ENCODE results near the gene NQO2.
"Not testable (repeated sequence)": the region's sequence is repeated elsewhere in the genome, so short reads cannot be mapped to it uniquely, and the experiment has no call there.

The NQO2 gene

DNA sequence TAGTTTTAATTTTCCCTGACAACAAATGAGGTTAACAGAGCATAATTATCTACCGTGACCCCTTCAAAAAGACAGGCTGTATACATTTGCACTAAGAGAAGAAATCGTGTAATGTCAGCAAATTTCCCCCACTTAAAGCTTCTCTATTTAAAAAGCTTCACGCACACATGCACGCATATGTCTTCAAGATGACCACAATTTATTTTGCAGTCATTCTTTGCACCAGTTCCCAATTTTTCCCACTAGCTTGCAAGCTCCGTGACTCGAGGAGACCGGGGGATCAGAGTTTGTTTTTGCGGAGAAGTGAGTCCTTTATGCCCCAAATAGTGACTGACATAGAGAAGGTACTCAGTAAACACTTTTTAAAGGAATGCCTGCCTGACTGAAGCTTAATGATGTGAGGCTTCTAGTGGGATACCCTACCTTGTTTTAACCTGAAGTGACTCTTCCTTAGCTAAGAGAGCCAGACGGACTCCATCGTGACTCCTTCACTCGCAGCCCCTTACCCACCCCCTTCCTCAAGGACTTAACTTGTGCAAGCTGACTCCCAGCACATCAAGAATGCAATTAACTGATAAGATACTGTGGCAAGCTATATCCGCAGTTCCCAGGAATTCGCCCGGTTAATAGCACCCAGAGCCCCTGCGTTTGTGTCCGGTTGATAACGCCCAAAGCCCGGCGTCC, 9.3 kb upstream of the NQO2 start:
- peak in 1 of 2 experiments; percentile 34 for DNase-seq

- DNase-seq: no peak
Measured at GRCh38 chr6:2990932-2991506, 8.7 kb upstream of the NQO2 start.

GRCh38 chr6:2992330-2992979, 7.2 kb upstream of the NQO2 start:
- DNase-seq: no peak

GRCh38 chr6:2993755-2994317, 5.9 kb upstream of the NQO2 start:
- DNase-seq: no peak

DNA sequence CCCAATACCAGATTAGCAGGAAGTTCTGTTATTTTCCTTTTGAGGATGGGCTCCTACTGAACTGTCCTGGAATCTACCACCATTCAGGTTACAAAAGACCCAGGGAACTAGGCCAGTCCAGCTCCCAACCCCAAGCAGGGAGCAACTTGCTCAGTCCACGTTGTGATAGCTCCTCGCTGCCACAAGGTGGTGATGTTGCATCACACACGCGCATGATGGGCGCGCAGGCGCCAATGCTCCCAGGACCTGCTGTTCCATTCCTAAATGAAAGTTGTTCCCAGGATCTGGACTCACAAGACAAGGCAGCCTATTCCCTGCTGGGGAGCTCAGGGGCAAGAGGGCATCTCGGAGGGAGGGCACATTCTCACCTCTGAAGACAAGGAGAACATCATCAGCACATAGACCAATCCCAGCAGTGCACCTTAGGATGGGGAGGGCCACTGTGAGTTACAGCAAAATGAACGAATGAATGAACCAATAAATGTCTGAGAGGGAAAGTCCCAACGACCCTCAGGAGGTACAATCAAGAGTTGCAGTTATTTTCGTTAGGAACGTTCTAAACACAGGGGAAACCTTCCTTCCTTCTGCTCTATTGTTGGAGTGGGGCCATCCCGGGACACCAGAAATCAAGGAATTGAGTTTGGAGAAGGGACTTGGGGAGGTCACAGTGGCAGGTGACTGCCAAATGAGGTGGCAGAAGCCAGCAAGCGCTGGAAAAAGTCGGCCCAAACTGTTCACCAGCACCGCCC, 1.3 kb upstream of the NQO2 start:
- not testable (repeated sequence) for DNase-seq

DNA sequence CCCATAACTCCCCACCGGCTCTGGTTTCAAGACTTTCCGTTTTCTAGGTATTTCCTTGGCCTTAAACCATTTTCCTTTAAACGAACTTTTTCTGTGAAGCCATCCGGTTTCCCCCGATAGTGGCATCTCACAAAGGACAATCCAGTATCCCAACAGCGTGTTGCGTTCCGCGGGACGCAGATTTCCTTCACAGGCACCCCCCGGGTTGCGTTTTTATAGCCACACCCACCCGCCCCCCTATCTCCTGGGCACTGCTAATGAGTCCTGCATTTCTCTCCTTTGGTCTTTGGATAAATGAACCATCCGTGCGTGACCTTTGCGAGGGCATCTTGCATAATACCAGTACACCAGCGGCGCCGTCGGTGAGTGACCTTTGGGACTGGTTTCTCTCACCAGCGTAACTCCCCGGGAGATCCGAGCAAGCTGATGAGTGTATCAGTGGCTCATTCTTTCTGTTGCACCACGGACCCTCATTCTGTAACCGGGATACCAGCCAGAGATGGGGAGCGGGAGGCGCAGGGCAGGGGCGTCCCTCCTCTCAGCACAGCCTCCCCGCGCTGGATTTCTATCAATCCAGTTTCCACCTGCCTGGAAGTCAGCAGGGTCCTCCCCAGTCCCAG, 586 bp upstream of the NQO2 start:
- no peak for DNase-seq

DNA sequence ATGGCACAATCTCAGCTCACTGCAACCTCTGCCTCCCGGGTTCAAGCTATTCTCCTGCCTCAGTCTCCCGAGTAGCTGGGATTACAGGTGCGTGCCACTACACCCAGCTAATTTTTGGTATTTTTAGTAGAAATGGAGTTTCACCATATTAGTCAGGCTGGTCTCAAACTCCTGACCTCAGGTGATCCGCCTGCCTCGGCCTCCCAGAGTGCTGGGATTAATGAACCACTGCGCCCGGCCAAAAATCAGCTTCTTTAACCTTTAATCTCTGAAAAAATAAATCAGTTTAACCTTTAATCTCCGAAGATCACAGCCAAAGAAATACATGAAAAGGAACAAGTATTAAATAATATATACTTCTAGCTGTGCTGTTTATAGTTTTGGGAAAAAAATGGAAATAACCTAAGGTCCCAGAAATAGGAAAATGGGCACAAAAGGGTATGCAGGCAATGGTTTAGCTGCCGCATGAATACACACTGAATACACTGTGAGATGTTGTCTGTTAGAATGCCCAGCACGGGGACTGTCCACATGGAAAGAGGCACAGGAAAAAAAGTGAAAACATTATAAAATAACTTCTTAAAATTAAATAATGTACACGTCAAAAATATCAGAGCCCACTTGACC, 1.6 kb downstream of the NQO2 start:
- no peak for DNase-seq

- DNase-seq: no peak
Measured at GRCh38 chr6:3001773-3002293, 2.1 kb downstream of the NQO2 start.

DNA sequence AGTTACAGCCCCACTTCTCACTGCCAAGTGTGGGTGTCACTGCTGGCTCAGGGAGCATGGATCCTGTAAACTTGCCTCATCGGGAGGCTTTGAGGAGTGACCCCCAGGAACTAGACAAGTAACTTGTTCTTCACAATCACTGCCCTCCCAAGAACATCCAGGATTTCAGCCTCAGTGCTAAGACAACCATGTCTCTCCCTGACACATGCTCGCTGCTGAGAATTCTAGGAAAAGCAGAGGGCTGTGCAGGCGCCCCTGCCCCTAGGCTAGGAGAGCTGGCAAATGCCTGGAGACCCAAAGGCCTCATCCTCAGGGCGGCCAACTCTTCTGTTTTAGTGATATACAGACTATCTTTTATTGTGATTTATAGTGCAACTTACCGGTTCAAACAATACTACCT, 3.5 kb downstream of the NQO2 start:
- not testable (repeated sequence) for DNase-seq

DNA sequence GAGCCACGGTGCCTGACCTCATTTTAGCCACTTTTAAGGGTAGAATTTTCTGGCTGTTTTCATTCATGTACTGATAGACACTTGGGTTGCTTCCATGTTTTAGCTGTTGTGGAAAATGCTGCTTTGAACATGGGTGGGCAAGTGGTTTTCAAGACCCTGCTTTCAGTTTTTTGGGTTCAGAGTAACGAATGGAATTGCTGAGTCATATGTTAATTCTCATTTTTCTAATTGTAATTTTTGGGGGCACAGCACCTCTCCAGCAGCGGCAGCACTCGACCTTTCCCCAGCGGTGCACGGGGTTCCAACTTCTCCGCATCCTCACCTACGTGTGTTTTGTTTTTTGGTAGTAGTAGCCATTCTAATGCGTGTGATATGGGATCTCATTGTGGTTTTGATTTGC, 5.4 kb downstream of the NQO2 start:
- no peak for DNase-seq

GRCh38 chr6:3005874-3006273, 6.2 kb downstream of the NQO2 start:
- no peak for DNase-seq

GRCh38 chr6:3006476-3006875, 6.8 kb downstream of the NQO2 start:
- DNase-seq: no peak

GRCh38 chr6:3007571-3007970, 7.9 kb downstream of the NQO2 start:
- DNase-seq: no peak

DNA sequence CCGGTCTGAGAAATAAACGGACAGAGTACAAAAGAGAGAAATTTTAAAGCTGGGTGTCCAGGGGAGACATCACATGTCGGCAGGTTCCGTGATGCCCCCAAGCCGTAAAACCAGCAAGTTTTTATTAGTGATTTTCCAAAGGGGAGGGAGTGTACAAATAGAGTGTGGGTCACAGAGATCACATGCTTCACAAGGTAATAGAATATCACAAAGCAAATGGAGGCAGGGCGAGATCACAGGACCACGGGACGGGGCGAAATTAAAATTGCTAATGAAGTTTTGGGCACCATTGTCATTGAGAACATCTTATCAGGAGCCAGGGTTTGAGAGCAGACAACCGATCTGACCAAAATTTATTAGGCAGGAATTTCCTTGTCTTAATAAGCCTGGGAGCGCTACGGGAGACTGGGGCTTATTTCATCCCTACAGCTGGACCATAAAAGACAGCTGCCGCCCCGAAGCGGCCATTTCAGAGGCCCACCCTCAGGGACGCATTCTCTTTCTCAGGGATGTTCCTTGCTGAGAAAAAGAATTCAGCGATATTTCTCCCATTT, 9.1 kb downstream of the NQO2 start:
- DNase-seq: not testable (repeated sequence)

DNA sequence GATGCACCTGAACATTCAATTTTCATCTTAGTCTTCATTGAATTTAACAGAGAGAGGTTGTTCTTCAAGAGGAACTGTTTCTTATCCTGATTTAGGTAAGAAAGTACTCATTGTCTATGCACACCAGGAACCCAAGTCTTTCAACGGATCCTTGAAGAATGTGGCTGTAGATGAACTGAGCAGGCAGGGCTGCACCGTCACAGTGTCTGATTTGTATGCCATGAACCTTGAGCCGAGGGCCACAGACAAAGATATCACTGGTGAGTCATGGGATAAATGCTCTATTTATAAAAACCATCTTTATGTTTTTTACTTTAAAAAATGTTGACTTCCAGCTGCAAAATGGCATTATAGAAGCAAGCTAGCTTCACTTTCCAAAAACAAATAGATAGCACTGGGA, 10.2 kb downstream of the NQO2 start:
- no peak for DNase-seq

DNA sequence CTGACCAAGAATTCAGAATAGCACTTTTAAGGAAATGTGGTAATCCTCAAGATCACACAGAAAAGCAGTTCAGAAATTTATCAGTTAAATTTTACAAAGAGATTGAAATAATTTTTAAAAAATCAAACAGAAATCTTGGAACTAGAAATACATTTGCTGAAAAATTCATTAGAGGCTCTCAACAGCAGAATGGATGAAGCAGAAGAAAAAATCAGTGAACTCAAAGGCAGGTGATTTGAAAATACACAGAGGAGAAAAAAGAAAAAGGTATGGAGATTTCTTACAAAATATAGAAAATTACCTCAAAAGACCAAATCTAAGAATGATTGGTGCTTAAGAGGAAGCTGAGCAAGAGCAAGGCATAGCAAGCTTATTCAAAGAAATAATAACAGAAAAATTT, 11.5 kb downstream of the NQO2 start:
- no peak for DNase-seq

DNA sequence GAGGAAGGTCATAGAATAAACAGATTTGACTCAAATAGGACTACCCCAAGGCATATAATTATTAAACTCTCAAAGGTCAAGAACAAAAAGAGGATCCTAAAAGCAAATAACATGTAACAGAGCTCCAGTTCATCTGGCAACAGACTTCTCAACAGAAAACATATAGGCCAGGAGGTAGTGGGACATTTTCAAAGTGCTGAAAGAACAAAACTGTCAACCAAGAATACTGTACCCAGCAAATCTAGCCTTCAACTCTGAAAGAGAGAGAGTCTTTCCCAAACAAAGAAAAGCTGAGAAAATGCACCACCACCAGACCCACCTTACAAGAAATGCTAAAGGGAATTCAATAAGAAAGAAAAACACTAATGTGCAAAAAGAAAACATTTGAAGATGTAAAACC, 11.9 kb downstream of the NQO2 start:
- no peak for DNase-seq

GRCh38 chr6:3013486-3013885, 13.8 kb downstream of the NQO2 start:
- no peak for DNase-seq

- no peak for DNase-seq
Measured at GRCh38 chr6:3013901-3014674, 14.4 kb downstream of the NQO2 start.

DNA sequence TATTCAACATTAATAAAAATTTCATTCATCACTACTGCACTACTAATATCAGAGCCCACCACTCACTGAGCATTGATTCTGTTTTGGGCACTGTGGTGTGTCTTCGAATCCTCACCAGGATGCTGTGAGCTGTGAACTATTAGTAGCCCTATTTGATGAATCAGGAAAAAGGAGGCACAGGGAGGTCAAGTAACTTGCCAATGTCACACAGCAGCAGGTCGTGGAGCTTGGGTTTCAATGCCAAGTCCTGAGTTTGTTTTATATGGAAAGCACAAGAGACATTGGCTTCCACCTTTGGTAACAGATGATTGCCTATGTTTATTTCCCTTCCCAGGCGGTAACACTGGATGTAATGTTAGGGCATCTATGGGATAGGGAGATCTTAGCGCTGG, 15.0 kb downstream of the NQO2 start:
- DNase-seq: no peak

- no peak for DNase-seq
Measured at GRCh38 chr6:3015144-3015543, 15.4 kb downstream of the NQO2 start.
